NCI-H510A treated with DMSO at 0.1 percent for 48 hours (cell line): ENCODE measurements around the gene NDUFV3.
A peak's percentile ranks its signal among the peaks of the same experiment; 100 is the strongest.
"Not testable (repeated sequence)": the region's sequence is repeated elsewhere in the genome, so short reads cannot be mapped to it uniquely, and the experiment has no call there.

Experiments used
- DNase-seq: peaks from one replicate; lab custom pipeline; 2025; lab: John Stamatoyannopoulos, UW

Gene NDUFV3

GRCh38 chr21:42857216-42857615 lies 35.9 kb upstream of the NDUFV3 start:
- DNase-seq, result no peak

DNA sequence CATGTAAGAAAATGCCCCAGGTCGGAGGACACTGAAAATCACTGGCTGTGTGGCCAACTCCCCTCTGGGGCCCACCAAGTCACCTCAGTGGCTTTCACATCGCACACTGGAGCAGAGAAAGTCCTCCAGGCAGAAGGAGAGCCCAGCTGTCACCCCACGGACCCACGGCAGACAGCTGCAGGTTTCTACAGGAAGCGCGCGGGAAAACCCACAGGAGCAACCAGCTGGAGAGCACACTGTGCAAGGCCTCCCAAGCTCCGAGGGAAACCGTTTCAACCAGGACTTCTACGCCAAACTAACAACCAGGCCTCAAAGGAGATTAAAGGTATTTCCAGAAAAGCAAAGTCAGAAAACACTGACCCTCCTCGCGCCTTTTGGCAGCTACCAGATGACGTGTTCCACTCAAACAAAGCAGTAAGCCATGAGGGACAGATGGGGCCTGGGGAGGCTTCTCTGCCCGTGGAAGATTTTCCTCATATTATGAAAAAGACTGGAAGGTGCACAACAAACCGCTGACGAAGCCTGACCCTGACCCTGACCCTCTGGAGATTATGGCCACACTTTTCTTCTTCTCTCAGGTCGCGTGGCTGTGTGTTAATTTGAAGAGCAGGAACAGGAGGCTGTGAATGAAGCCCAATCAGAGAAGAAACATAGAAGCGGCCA lies 34.8 kb upstream of the NDUFV3 start:
- no peak for DNase-seq

- no peak for DNase-seq
Measured at GRCh38 chr21:42858957-42859890, 33.9 kb upstream of the NDUFV3 start.

- DNase-seq, result no peak
Measured at GRCh38 chr21:42859891-42860230, 33.2 kb upstream of the NDUFV3 start.

- no peak for DNase-seq
Measured at GRCh38 chr21:42860345-42860744, 32.8 kb upstream of the NDUFV3 start.

DNA sequence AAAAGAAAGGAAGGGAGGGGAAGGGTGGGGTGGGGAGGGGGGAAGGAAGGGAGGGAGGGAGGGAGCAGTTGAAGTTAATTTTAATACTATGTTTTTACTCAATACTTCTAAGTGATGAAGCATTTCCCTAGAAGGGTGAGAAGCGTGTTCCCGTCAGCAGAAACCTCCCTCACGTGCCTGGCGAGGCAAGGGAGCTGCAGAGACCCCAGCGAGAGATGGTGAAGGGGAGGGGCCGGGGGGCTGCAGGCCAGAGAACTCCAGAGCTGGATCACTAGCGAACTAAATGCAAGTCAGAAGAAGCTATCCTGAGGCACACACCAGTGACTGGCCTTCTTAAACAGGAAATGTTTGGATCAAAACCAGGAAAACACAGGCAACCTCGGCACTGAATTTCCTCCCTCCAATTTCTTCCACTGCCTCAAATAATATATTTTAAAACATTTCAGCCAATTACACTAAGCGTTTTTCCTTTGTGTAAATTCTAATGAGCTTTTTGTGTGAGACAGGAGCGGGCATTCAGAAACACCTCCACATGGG lies 31.7 kb upstream of the NDUFV3 start:
- DNase-seq, result no peak

DNA sequence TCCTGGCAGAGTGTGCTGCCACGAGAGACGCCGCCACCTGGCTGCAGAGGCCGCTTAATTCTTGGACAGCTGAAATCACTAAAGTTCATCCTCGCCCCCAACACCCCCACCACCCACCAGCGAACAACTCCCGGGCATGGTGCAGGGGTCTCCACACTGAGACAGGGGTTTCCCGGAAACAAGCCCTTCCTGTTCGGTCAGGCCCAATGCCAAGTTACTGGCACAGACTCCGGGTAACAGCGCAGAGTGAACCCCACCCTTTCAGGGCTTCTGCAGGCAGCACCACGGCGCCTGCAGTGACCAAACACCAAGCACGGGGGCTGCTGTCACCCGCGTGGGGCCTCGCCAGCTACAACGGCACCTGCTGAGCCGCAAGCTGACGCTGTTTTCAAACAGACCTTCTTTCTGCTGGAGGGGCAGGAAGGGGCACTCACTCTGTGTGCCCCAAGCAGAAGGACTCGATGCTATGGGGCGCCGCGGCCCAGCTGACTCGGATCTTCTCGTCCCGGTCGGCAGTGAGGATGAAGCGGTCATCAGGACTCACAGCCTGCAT lies 31.2 kb upstream of the NDUFV3 start:
- DNase-seq, result no peak

DNA sequence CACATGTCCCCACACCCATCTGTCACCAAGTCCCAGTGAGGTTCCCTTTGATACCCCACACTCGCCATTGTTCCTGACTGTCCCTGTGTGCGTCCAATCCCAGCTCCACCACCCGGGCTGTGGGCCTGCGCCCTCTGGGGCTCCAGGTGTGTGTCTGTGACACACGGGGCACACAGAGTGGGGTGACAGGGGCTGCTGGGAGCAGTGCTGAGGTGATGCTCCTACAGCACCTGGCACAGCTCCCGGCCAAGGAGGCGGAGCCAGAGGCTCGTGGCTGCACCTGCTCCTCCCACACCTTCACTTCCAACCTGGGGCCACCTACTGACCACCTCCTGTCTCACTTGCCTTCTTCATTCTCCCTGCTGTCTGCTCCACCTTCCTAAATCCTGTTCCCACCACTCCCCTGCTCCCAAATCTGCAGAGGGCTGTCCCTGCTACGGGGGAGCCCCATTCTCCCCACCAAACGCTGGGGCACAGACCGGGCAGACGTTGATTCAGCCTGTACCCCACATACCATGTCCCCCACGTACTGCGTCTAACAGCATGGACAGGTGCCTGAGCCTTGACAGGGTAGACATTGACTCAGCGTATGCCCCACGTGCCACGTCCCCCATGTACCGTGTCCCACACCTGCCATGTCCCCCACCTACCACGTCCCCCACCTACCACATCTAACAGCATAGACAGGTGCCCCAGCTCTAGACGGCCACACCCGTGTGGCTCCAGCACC lies 30.2 kb upstream of the NDUFV3 start:
- DNase-seq, result peak; percentile 3

DNA sequence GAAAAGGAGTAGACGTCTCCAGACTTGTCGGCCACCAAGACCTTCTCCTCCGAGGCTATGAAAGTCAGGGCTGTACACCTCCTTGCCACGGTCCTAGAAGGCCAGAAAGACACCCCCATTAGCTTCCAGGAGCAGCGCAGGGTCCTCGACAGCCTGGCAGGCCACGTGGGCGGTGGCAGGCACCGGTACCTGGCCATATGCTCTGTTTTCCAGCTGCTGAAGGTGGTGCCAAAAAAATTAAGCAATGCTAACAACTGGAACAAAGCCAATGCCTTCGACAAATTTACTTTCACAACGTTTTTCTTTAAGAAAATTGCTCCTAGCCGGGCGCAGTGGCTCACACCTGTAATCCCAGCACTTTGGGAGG lies 29.6 kb upstream of the NDUFV3 start:
- no peak for DNase-seq

DNA sequence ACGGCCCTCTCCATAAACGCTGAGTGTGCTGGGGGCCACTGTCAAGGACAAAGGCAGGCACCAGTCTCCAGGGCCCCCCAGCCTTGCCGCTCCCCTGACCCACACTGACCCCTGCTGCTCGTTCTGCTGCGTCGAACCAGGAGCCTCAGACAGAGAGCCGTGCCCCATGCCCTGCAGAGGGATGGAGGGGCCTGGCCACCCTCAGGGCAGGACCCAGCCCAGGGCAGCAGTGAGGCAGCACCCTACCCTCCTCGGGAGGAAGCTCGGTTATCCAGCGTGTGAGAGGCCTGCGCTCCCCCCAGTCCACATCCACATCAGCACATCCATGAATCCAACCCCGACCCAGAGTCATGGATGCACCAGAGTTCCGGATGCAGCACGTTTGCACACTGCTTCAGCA lies 28.8 kb upstream of the NDUFV3 start:
- DNase-seq, result no peak

GRCh38 chr21:42864815-42865775 lies 28.0 kb upstream of the NDUFV3 start:
- DNase-seq, result no peak

DNA sequence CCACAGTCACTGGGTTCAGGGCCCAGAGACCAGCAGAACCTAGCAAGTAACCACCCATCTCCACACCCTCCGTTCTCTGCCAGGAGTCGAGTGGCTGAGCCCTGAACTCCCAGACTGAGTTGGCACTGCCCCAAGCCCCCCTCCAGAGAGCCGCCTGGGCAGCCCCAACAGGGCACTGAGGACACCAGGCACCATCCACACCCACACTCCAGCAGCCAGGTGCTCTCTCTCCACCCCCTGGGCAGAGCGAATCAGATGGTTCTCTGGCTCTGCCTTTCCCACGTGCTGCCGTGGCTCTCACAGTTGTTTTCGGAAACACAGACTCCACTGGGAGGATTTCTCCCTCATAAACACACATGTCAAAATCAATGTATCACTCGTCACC lies 27.3 kb upstream of the NDUFV3 start:
- DNase-seq, result no peak

DNA sequence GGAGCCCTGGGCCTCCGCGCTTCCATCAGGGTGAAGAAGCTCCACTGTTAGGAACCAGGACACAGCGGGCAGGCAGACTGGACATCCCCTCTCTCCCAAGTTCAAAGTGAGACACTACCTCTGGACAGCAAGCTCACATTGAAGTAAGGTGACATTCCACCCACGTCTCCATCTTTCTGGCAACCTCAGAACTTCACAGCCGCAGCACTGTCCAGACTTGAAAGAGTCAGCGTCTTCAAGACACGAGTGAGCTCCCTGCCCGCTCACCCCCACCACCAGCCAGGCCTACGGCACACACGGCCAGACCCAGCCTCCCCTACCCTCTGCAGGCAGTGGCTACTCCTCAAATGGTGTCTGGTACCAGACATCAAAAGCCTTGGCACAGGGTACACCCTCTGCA lies 24.9 kb upstream of the NDUFV3 start:
- DNase-seq, result no peak

DNA sequence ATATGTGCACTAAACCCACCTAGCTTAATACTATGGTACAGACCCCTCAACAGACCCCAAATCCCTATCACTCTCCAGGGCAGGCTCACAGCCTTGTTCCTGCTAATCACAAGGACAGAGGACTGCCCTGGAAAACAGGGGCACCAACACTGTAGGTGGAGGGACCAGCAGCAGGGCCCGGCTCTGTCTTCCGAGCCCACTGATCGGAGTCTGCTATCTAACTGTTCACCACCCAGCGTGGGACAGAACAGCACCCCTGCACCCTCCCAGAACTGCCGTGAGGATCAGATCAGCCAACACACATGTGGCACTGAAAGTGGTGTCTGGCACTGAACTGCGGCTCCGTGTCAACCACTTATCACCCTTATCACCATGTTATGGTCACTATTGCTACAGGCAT lies 20.0 kb upstream of the NDUFV3 start:
- DNase-seq, result no peak

- DNase-seq, result not testable (repeated sequence)
Measured at GRCh38 chr21:42875811-42876210, 17.3 kb upstream of the NDUFV3 start.

DNA sequence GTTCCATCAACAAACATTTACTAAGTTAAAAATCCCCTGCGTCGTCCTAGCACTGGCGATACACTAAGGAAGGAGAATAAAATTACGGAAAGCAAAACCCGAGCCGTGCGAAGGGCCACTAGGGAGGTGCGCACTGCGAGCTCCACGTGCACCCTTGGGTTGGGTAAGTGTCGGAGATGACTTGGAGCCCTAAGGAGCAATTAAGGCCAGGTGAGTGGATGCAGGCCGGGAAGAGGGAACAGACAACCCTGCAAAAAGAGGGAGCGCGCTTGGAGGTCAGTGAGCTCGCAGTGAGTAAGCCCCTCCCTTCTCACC lies 14.5 kb upstream of the NDUFV3 start:
- DNase-seq, result no peak

DNA sequence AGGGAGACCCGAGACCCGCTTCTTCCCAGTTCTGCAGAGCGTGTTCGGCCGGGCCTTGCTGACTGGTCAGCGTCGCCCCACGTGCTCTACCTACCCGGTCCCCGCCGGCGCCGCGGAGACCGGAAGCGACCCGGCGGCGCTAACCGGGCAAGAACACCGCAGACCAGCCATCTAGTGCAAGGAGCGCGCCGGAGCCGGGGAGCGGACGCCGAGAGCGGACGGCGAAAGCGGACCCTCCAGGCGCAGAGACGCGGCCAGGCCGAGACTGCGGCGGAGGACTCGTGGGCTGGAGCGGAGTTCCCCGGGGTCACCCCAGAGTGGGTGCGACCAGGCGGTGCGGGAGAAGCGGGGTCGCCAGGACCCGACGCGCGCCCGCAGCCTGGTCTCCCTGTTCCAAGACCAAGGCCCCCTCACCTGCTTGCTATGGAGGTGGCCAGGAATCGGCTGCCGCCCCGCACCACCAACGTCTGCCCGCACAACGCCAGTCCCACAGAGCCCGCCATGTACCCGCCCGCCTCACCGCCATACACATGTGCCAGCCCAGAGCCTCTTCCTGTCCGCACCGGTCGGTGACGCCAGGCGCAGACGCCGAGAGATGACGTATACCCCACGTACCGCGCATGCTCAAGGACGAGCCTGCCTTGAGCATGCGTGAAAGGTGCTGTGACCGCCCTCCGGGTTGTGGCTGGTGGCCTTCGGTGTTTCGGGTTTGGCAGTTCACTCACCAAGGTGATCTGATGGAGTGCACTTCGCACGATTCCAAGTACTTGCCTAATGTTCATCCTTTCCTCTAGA lies 13.9 kb upstream of the NDUFV3 start, which contains the start of gene WDR4:
Gene WDR4 (minus strand): TSS at position 547 of the 795 bp plus-strand sequence. CDS start 44 bp downstream, at position 503.
- DNase-seq, result peak; percentile 89

DNA sequence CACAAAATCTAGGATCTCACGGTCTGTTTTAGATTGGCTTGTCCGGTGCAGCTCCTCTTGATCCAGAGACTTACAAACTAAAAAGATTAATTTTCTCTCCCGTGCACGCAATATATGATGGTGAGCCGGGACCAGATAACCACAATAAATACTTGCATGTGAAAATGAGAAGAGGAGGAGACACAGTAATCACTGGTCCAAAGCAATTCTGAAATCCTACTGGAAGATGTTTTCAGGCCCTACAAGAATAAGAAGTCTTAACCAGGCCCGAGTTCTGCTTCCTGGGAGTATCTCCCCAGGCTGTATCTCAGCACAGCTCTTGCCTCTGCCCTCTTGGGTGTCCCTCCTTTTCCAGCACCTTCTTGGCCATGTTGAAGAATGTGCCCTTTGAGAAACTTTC lies 12.8 kb upstream of the NDUFV3 start:
- no peak for DNase-seq

DNA sequence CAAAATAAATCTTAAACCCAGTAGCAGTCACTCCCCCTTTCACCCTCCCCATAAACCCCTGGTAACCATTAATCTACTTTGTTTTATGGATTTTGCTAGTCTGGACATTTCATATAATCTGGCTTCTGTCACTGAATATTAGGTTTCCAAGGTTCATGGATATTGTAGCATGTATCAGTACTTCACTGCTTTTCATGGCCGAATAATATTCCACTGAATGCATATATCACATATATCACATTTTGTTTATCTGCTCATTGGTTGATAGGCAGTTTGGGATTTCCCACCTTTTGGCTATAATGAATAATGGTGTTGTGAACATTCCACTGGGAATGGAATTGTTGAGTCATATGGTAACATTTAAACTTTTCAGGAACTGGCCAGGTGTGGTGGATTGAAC lies 9.2 kb upstream of the NDUFV3 start:
- DNase-seq, result no peak

- DNase-seq, result no peak
Measured at GRCh38 chr21:42887326-42887725, 5.8 kb upstream of the NDUFV3 start.

- DNase-seq, result no peak
Measured at GRCh38 chr21:42892582-42892930, 553 bp upstream of the NDUFV3 start.
